Neural crest cell (in vitro differentiated cells): ENCODE data around the gene IL4R. TPM values are rescaled to one million over a fixed set of nuclear protein-coding genes. Genes with fewer than 3 reads are reported as not detected.

Experiments
- DNase-seq: peaks from one replicate; pipeline ENCODE4 v3.0.0; 2021; ENCODE audit warnings: low read depth, mixed read lengths, low spot score
- H3K27ac Mint-ChIP-seq: one replicate; pipeline ENCODE4 v1.8.0; 2021; ENCODE audit warnings: mild to moderate bottlenecking, mixed read lengths; ENCODE audit not compliant: unreplicated experiment
- H3K27me3 Mint-ChIP-seq: 2 replicates; pipeline ENCODE4 v1.8.0; 2021; ENCODE audit warnings: low read depth, mild to moderate bottlenecking, mixed read lengths
- H3K36me3 Mint-ChIP-seq: 2 replicates; pipeline ENCODE4 v1.8.0; 2021; ENCODE audit warnings: low read depth, mild to moderate bottlenecking, mixed read lengths
- H3K4me1 Mint-ChIP-seq: 2 replicates; pipeline ENCODE4 v1.8.0; 2021; ENCODE audit warnings: mixed read lengths
- H3K4me3 Mint-ChIP-seq: one replicate; pipeline ENCODE4 v1.8.0; 2021; ENCODE audit warnings: mild to moderate bottlenecking, mixed read lengths
- H3K9me3 Mint-ChIP-seq: 2 replicates; pipeline ENCODE4 v1.8.0; 2021; ENCODE audit warnings: mixed read lengths
- total RNA-seq: library from RNA; stranded (reverse); gene quantifications from 2 replicates; pipeline ENCODE4 v1.2.1, GENCODE V29; 2021
- TF ChIP-seq, protein P1 (sequence below): fragments of 200-600 bp; sonication (generic); conservative IDR thresholded peaks from 2 replicates; pipeline ENCODE4 v1.5.0; 2021; ENCODE audit warnings: antibody characterized with exemption, mild to moderate bottlenecking

Gene IL4R
- total RNA-seq, 1 donor from 2014 or later: 11.2 TPM

GRCh38 chr16:27275394-27275793, 38.4 kb upstream of the IL4R start:
- H3K36me3 Mint-ChIP-seq: no peaks in the 10 kb centered on the region
- H3K9me3 Mint-ChIP-seq: no peaks in the 10 kb centered on the region
- no peaks in the 10 kb centered on the region for H3K27me3 Mint-ChIP-seq
- H3K27ac Mint-ChIP-seq: no peak overlapping the region
- TF ChIP-seq, protein P1, sequence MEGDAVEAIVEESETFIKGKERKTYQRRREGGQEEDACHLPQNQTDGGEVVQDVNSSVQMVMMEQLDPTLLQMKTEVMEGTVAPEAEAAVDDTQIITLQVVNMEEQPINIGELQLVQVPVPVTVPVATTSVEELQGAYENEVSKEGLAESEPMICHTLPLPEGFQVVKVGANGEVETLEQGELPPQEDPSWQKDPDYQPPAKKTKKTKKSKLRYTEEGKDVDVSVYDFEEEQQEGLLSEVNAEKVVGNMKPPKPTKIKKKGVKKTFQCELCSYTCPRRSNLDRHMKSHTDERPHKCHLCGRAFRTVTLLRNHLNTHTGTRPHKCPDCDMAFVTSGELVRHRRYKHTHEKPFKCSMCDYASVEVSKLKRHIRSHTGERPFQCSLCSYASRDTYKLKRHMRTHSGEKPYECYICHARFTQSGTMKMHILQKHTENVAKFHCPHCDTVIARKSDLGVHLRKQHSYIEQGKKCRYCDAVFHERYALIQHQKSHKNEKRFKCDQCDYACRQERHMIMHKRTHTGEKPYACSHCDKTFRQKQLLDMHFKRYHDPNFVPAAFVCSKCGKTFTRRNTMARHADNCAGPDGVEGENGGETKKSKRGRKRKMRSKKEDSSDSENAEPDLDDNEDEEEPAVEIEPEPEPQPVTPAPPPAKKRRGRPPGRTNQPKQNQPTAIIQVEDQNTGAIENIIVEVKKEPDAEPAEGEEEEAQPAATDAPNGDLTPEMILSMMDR: no peak
- H3K4me3 Mint-ChIP-seq: no peak overlapping the region
- no peaks in the 10 kb centered on the region for H3K4me1 Mint-ChIP-seq
- DNase-seq: no peak

- TF ChIP-seq, protein P1: no peak
- H3K27me3 Mint-ChIP-seq: no peaks in the 10 kb centered on the region
- H3K4me3 Mint-ChIP-seq: no peak overlapping the region
- no peaks in the 10 kb centered on the region for H3K4me1 Mint-ChIP-seq
- peak overlapping the region; percentile 25 for H3K27ac Mint-ChIP-seq
- no peak for DNase-seq
- H3K9me3 Mint-ChIP-seq: no peaks in the 10 kb centered on the region
- H3K36me3 Mint-ChIP-seq: no peaks in the 10 kb centered on the region
Measured at GRCh38 chr16:27281243-27281642, 32.5 kb upstream of the IL4R start.

DNA sequence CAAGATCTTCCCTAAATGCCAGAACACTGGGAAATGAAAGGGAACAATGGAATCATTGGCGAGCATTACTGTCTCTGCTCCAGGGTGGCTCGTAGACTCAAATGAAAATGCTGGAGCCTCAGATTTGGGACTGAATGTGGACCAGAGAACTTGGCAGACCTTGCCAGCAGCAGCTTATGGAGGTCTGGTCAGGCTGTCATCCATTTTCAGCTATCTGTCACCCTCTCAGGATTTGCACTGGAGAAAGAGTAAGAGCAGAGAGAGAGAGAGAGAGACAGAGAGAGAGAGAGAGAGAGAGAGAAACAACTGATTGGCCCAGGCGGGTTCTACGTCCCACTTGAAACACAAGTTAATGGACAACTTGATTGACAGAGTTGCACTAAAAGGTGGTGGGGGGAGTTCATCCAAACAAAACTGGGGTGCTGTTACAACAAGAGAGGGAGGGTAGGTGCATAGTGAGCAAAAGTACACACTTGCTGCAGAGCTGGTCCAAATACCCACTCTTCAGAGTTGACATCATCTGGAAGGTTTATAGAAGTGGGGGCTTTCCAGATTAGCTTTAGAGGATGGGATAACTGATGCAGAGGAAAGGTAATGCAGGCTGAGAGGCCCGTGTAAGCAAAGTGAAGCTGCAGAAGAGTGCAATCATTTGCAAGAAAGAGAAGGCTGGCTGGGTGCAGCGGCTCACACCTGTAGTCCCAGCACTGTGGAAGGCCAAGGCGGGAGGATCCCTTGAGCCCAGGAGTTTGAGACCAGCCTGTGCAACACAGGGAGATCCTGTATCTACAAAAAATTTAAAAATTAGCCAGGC, 28.7 kb upstream of the IL4R start:
- Mint-ChIP-seq H3K36me3 (no peaks in the 10 kb centered on the region), H3K4me3 (no peak overlapping the region), H3K27ac (peak overlapping the region; percentile 44), H3K27me3 (no peaks in the 10 kb centered on the region), H3K9me3 (peaks cover 5% of the 10 kb centered on the region), H3K4me1 (no peaks in the 10 kb centered on the region)
- DNase-seq: no peak
- TF ChIP-seq, protein P1: no peak

- Mint-ChIP-seq H3K4me1 (no peaks in the 10 kb centered on the region), H3K27ac (no peak overlapping the region), H3K4me3 (no peak overlapping the region), H3K9me3 (peaks cover 5% of the 10 kb centered on the region), H3K27me3 (no peaks in the 10 kb centered on the region), H3K36me3 (no peaks in the 10 kb centered on the region)
- TF ChIP-seq, protein P1: no peak
- no peak for DNase-seq
Measured at GRCh38 chr16:27285676-27286196, 28.0 kb upstream of the IL4R start.

- Mint-ChIP-seq H3K27me3 (no peaks in the 10 kb centered on the region), H3K4me3 (no peak overlapping the region), H3K36me3 (no peaks in the 10 kb centered on the region), H3K4me1 (no peaks in the 10 kb centered on the region), H3K9me3 (peaks cover 5% of the 10 kb centered on the region), H3K27ac (no peak overlapping the region)
- TF ChIP-seq, protein P1: no peak
- no peak for DNase-seq
Measured at GRCh38 chr16:27286451-27286850, 27.3 kb upstream of the IL4R start.
